ENCODE measurements around the gene ZNF331.

DNA sequence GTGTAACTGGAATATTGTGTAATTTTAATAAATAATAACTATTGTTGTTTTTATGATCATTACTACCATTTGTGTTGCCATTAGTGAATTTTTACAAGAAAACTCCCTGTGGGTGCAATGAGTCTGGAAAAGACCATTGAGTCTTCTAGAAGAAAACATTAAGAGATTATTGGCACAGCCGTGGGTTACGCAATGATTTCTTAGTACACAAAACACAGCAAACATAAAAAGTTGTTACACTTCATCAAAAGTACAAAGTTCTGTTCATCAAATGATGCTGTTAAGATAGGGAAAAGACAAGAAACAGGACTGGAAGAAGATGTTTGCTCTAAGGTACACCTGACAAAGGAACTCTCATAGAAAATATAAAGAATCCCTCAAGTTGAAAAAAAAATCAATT lies 41.6 kb downstream of the ZNF331 start:
- TF ChIP-seq, protein P1, sequence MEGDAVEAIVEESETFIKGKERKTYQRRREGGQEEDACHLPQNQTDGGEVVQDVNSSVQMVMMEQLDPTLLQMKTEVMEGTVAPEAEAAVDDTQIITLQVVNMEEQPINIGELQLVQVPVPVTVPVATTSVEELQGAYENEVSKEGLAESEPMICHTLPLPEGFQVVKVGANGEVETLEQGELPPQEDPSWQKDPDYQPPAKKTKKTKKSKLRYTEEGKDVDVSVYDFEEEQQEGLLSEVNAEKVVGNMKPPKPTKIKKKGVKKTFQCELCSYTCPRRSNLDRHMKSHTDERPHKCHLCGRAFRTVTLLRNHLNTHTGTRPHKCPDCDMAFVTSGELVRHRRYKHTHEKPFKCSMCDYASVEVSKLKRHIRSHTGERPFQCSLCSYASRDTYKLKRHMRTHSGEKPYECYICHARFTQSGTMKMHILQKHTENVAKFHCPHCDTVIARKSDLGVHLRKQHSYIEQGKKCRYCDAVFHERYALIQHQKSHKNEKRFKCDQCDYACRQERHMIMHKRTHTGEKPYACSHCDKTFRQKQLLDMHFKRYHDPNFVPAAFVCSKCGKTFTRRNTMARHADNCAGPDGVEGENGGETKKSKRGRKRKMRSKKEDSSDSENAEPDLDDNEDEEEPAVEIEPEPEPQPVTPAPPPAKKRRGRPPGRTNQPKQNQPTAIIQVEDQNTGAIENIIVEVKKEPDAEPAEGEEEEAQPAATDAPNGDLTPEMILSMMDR (IDR thresholded peaks at IDR 0.05), result no peak
- no peak for TF ChIP-seq POLR2A (IDR thresholded peaks at IDR 0.05)

Data from lower leg skin (tissue), 3 donors.